Body of pancreas (tissue), 4 donors: ENCODE measurements around the gene PAM. TPM values are rescaled to one million over a fixed set of nuclear protein-coding genes. Genes with fewer than 3 reads are reported as not detected.

Experiments
- ATAC-seq: fragments of 150-250 bp; one replicate; pipeline ENCODE4 v1.9.1; 2016
- DNase-seq, 4 donors: peaks; one replicate each; pipeline ENCODE4 v3.0.0-alpha.2; 2019
- H3K27ac ChIP-seq, 4 donors: fragments of 200-600 bp; sonication (generic); 1 replicate in 3 of 4; 2 replicates in 1 of 4; pipeline versions ENCODE4 v1.5.1 to v1.6.1; 2016 to 2019; ENCODE audit warnings: mild to moderate bottlenecking in 1 of 4, mixed read lengths in 1 of 4, moderate library complexity in 1 of 4
- H3K27me3 ChIP-seq, 2 donors: fragments of 200-600 bp; sonication (generic); one replicate each; pipeline ENCODE4 v1.6.0; 2016; ENCODE audit warnings: mild to moderate bottlenecking in 1 of 2
- H3K36me3 ChIP-seq, 2 donors: fragments of 200-600 bp; sonication (generic); replicated peaks in 1 of 2; 2 replicates each; pipeline ENCODE4 v1.5.1; 2016; ENCODE audit warnings: low read depth in 2 of 2; ENCODE audit not compliant: insufficient read depth in 1 of 2
- H3K4me1 ChIP-seq: fragments of 200-600 bp; sonication (generic); one replicate; pipeline ENCODE4 v1.6.0; 2016
- H3K4me3 ChIP-seq, 2 donors: fragments of 200-600 bp; sonication (generic); 1 replicate in 1 of 2; 2 replicates in 1 of 2; pipeline ENCODE4 v1.5.1; 2016 to 2019
- H3K9me3 ChIP-seq, 3 donors: fragments of 200-600 bp; sonication (generic); 1 replicate in 2 of 3; 2 replicates in 1 of 3; pipeline ENCODE4 v1.5.1; 2016
- POLR2A ChIP-seq, 3 donors: fragments of 450-650 bp; IDR thresholded peaks; one replicate each; pipeline ENCODE4 v1.6.1; 2016; ENCODE audit warnings: antibody characterized with exemption in 3 of 3, mild to moderate bottlenecking in 2 of 3
- WGBS, 2 donors: methylation state at CpG; one replicate each; pipeline ENCODE4 v1.1.5; 2017; 5-methylcytosine and 5-hydroxymethylcytosine counted together
- intact Hi-C: fragments of 100-400 bp; cut with DNase I; formaldehyde crosslinking; loops from one replicate; pipeline ENCODE4 v1.15.1; 2023
- total RNA-seq, 2 donors: library from RNA; depleted of rRNA; stranded (reverse); fragments of >200 nt; gene quantifications; one replicate each; pipeline ENCODE4 v1.1.0, GENCODE V29; 2016
- TF ChIP-seq, protein P1 (sequence below), 7 experiments: fragments of 450-650 bp in 4 of 7; fragments of 200-600 bp in 3 of 7; sonication (generic) in 3 of 7; IDR thresholded peaks; one replicate each; pipeline ENCODE4 v1.5.1; 2016 to 2019; ENCODE audit warnings: antibody characterized with exemption in 7 of 7

The PAM gene
- total RNA-seq, 2 donors from 2014 or later: 75.2 to 111 TPM

DNA sequence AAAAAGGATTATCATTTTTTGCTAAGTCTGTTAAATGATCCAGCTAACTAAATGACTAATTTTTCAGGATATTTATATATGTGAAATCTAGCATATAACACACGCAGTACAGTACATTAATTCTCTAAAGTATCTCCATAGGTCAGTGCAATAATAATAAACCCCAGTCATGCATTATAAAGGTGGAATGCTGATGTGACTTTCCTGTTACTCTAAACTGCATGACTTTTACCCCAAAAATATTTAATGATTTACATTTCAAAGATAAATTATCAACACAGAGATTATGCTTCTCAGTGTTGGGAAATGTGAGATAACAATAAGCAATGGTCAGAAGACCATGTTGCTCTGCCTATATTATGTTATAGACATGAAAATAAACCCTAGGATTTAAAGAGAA is 34.1 kb upstream of the PAM start:
- H3K9me3 ChIP-seq: no peaks in the 10 kb centered on the region
- no peak overlapping the region for H3K4me3 ChIP-seq
- ATAC-seq (no peak), DNase-seq (no peak)
- no peaks in the 10 kb centered on the region for H3K27me3 ChIP-seq
- H3K4me1 ChIP-seq: no peaks in the 10 kb centered on the region
- no peaks in the 10 kb centered on the region for H3K36me3 ChIP-seq
- 55 to 70% methylated on average over 1 of the region's 1 CpG for WGBS, 2 donors
- intact Hi-C loops: no loop called here
- no peak overlapping the region for H3K27ac ChIP-seq
- TF ChIP-seq, protein P1, sequence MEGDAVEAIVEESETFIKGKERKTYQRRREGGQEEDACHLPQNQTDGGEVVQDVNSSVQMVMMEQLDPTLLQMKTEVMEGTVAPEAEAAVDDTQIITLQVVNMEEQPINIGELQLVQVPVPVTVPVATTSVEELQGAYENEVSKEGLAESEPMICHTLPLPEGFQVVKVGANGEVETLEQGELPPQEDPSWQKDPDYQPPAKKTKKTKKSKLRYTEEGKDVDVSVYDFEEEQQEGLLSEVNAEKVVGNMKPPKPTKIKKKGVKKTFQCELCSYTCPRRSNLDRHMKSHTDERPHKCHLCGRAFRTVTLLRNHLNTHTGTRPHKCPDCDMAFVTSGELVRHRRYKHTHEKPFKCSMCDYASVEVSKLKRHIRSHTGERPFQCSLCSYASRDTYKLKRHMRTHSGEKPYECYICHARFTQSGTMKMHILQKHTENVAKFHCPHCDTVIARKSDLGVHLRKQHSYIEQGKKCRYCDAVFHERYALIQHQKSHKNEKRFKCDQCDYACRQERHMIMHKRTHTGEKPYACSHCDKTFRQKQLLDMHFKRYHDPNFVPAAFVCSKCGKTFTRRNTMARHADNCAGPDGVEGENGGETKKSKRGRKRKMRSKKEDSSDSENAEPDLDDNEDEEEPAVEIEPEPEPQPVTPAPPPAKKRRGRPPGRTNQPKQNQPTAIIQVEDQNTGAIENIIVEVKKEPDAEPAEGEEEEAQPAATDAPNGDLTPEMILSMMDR (IDR thresholded peaks at IDR 0.05): no peak
- TF ChIP-seq POLR2A (IDR thresholded peaks at IDR 0.05): no peak

DNA sequence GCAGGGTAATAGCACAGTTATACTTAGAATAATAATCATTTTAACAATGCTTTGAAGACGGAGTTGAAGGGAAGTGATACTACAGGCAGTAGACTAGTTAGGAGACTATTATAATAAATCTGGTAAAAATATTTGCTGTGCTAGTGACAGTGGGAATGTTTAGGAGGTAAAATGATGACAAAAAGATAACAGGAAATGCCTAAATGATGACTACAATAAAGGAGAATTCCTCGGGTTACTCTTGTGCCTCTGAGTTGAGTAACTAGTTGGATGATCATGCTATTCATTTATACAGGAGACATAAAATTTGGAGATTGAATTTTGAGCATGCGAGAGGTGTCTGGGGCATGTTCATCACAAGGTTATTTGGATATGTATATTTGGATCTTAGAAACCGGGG is 32.2 kb upstream of the PAM start:
- WGBS, 2 donors: 80 to 81% methylated on average over 4 of the region's 4 CpGs
- Histone ChIP-seq H3K9me3 (no peaks in the 10 kb centered on the region), H3K27ac (no peak overlapping the region), H3K4me3 (no peak overlapping the region), H3K27me3 (no peaks in the 10 kb centered on the region), H3K4me1 (no peaks in the 10 kb centered on the region), H3K36me3 (no peaks in the 10 kb centered on the region)
- intact Hi-C loops: no loop called here
- TF ChIP-seq, protein P1 (IDR thresholded peaks at IDR 0.05): no peak
- no peak for TF ChIP-seq POLR2A (IDR thresholded peaks at IDR 0.05)
- DNase-seq (no peak), ATAC-seq (no peak)

DNA sequence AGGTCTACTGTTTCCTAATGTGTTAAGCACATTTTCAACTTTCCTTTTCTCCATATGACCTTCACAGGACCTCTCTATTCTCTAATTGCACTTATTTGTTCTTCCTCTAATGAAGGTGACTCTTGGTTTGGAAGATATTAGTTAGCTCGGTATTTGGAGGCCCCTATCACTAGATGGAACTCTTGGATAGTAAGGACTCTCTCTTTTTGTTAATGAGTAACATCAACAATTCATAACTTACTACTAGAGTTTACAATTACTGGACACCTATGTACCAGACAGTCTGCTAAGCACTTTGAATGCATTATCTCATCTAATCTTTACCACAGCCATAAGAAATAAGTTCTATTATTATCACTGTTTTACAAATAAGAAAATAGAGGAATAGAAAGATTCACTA is 23.4 kb upstream of the PAM start:
- WGBS, 2 donors: 25 to 32% methylated on average over 1 of the region's 1 CpG
- H3K4me3 ChIP-seq: no peak overlapping the region
- DNase-seq (no peak), ATAC-seq (no peak)
- peaks cover 0 to 4% of the 10 kb centered on the region in 2 donors for H3K27me3 ChIP-seq
- H3K36me3 ChIP-seq: no peaks in the 10 kb centered on the region
- no peaks in the 10 kb centered on the region for H3K9me3 ChIP-seq
- TF ChIP-seq, protein P1 (IDR thresholded peaks at IDR 0.05): no peak
- no peak for TF ChIP-seq POLR2A (IDR thresholded peaks at IDR 0.05)
- intact Hi-C loops: no loop called here
- no peak overlapping the region for H3K27ac ChIP-seq
- no peaks in the 10 kb centered on the region for H3K4me1 ChIP-seq

DNA sequence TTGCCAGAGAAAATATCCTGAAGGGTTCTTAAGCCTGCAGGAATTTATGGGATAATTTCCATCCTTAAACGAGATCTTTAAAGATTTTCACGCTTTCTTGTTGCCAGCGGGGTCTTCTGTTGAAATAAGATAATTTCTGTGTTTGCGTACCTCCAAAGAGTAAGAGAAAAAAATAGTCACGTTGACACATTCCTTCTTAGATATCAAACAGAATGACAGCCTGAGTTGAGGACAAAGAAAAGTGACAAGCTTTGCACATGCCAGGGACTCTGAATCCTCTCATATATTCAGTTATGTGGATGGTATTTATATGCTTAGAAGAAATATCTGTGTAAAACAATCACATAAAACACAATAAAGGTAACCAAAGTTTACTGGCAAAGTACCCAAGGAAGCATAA is 21.6 kb upstream of the PAM start:
- 60 to 62% methylated on average over 5 of the region's 5 CpGs for WGBS, 2 donors
- ATAC-seq: no peak
- H3K4me3 ChIP-seq: no peak overlapping the region
- intact Hi-C loops: no loop called here
- no peaks in the 10 kb centered on the region for H3K4me1 ChIP-seq
- no peak overlapping the region for H3K27ac ChIP-seq
- no peaks in the 10 kb centered on the region for H3K9me3 ChIP-seq
- H3K27me3 ChIP-seq: peaks cover 0 to 4% of the 10 kb centered on the region in 2 donors
- no peak for DNase-seq
- no peak for TF ChIP-seq POLR2A (IDR thresholded peaks at IDR 0.05)
- TF ChIP-seq, protein P1 (IDR thresholded peaks at IDR 0.05): no peak
- no peaks in the 10 kb centered on the region for H3K36me3 ChIP-seq

DNA sequence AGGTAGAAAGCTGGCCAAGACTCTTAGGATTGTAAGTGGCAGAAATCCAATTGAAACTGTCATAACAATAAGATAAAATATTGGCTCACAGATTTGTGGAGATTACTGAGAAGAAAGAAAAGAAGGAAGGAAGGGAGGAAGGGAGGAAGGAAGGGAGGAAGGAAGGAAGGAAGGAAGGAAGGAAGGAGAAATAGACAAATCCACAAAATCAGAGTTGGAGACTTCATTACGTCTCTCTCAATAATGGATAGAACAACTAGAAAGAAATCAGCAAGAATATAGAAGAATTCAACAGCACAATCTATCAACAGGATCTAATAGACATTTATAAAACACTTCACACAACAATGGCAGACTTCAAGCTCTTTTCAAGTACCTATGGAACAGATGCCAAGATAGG is 17.9 kb upstream of the PAM start:
- no peak for ATAC-seq
- no peak overlapping the region for H3K27ac ChIP-seq
- H3K4me1 ChIP-seq: no peaks in the 10 kb centered on the region
- no peak overlapping the region for H3K4me3 ChIP-seq
- DNase-seq: no peak
- TF ChIP-seq POLR2A (IDR thresholded peaks at IDR 0.05): no peak
- TF ChIP-seq, protein P1 (IDR thresholded peaks at IDR 0.05): no peak
- WGBS, 2 donors: 41 to 72% methylated on average over 1 of the region's 1 CpG
- intact Hi-C loops: no loop called here
- H3K9me3 ChIP-seq: no peaks in the 10 kb centered on the region
- no peaks in the 10 kb centered on the region for H3K36me3 ChIP-seq
- peaks cover 0 to 4% of the 10 kb centered on the region in 2 donors for H3K27me3 ChIP-seq
